GM18498 (cell line): ENCODE data around the gene METTL25B.

Experiments
- ATAC-seq: cut with Tn5 transposase; IDR thresholded peaks from one replicate; pipeline ENCODE4 v1.9.1; 2021; ENCODE audit warnings: mild to moderate bottlenecking, moderate library complexity; ENCODE audit not compliant: unreplicated experiment

Gene METTL25B

GRCh38 chr1:156725683-156726280 lies 2.5 kb upstream of the METTL25B start:
- peak; percentile 35 for ATAC-seq

- no peak for ATAC-seq
Observed at GRCh38 chr1:156726549-156727226, 1.6 kb upstream of the METTL25B start.

- ATAC-seq, result no peak
Observed at GRCh38 chr1:156727492-156727891, 777 bp upstream of the METTL25B start.

- ATAC-seq, result peak; percentile 91
Observed at GRCh38 chr1:156728599-156729462, 562 bp downstream of the METTL25B start, which contains the start of gene ISG20L2. Gene ISG20L2, minus strand, starts transcription at chr1:156728766. Its CDS starts 1,114 bp downstream, at chr1:156727652.

- no peak for ATAC-seq
Observed at GRCh38 chr1:156733989-156734584, 5.8 kb downstream of the METTL25B start.

GRCh38 chr1:156738407-156738806 lies 10.1 kb downstream of the METTL25B start:
- ATAC-seq, result no peak

GRCh38 chr1:156738916-156739315 lies 10.6 kb downstream of the METTL25B start:
- no peak for ATAC-seq

GRCh38 chr1:156740237-156740740 lies 12.0 kb downstream of the METTL25B start:
- no peak for ATAC-seq

GRCh38 chr1:156740741-156741480 lies 12.6 kb downstream of the METTL25B start, which contains the start of gene MRPL24:
Gene MRPL24, minus strand, starts transcription at chr1:156741088. Its CDS starts 2,384 bp downstream, at chr1:156738704.
- peak; percentile 82 for ATAC-seq

- no peak for ATAC-seq
Observed at GRCh38 chr1:156741481-156741983, 13.3 kb downstream of the METTL25B start.

GRCh38 chr1:156742017-156742416 lies 13.7 kb downstream of the METTL25B start:
- ATAC-seq, result no peak

- no peak for ATAC-seq
Observed at GRCh38 chr1:156742801-156743200, 14.5 kb downstream of the METTL25B start.

GRCh38 chr1:156743367-156744302 lies 15.4 kb downstream of the METTL25B start:
- no peak for ATAC-seq

GRCh38 chr1:156744344-156744743 lies 16.1 kb downstream of the METTL25B start:
- no peak for ATAC-seq

GRCh38 chr1:156744786-156745419 lies 16.6 kb downstream of the METTL25B start:
- ATAC-seq, result no peak

GRCh38 chr1:156745881-156746280 lies 17.6 kb downstream of the METTL25B start:
- ATAC-seq, result no peak

- no peak for ATAC-seq
Observed at GRCh38 chr1:156746406-156746727, 18.1 kb downstream of the METTL25B start.
